CD14-positive monocyte (primary cell): ENCODE results near the gene KCNC3. TPM values are rescaled to one million over a fixed set of nuclear protein-coding genes. Genes with fewer than 3 reads are reported as not detected.
A peak's percentile ranks its signal among the peaks of the same experiment; 100 is the strongest.

Source experiments
- DNase-seq, 3 donors: peaks; one replicate each; pipeline ENCODE4 v3.0.0-alpha.2; 2011 to 2022
- H2AFZ ChIP-seq: 2 replicates; pipeline ENCODE4 v1.6.0; 2012; ENCODE audit warnings: mild to moderate bottlenecking, low read depth, low read length, inconsistent platforms; ENCODE audit not compliant: insufficient read depth, poor library complexity, severe bottlenecking
- H3K27ac ChIP-seq, 2 donors: 1 replicate in 1 of 2; 2 replicates in 1 of 2; pipeline ENCODE4 v1.5.1; 2012 to 2013; ENCODE audit warnings: low read length in 2 of 2, control low read depth in 1 of 2, inconsistent platforms in 1 of 2, low read depth in 1 of 2, mild to moderate bottlenecking in 1 of 2
- H3K27me3 ChIP-seq, 2 donors: one replicate each; pipeline versions ENCODE4 v1.6.0 to v1.6.1; 2011 to 2013; ENCODE audit warnings: low read length in 2 of 2; ENCODE audit not compliant: control insufficient read depth in 2 of 2, insufficient read depth in 2 of 2
- H3K36me3 ChIP-seq, 2 donors: replicated peaks in 1 of 2; 1 replicate in 1 of 2; 2 replicates in 1 of 2; pipeline versions ENCODE4 v1.5.1 to v1.6.1; 2012 to 2013; ENCODE audit warnings: low read length in 2 of 2, control low read depth in 1 of 2, inconsistent platforms in 1 of 2, mild to moderate bottlenecking in 1 of 2; ENCODE audit not compliant: insufficient read depth in 2 of 2, control insufficient read depth in 1 of 2
- H3K4me1 ChIP-seq, 2 donors: 1 replicate in 1 of 2; 2 replicates in 1 of 2; pipeline versions ENCODE4 v1.5.1 to v1.6.1; 2012 to 2013; ENCODE audit warnings: low read length in 2 of 2, control low read depth in 1 of 2, inconsistent platforms in 1 of 2, mild to moderate bottlenecking in 1 of 2, moderate library complexity in 1 of 2; ENCODE audit not compliant: insufficient read depth in 2 of 2, control insufficient read depth in 1 of 2
- H3K4me2 ChIP-seq: replicated peaks from 2 replicates; pipeline ENCODE3; 2012; ENCODE audit warnings: low read length, moderate library complexity, mild to moderate bottlenecking; ENCODE audit not compliant: poor library complexity, severe bottlenecking; ENCODE audit errors: extremely low read depth
- H3K4me3 ChIP-seq, 3 experiments: fragments of 200-600 bp in 1 of 3; sonication (generic) in 1 of 3; replicated peaks in 1 of 3; 1 replicate in 2 of 3; 2 replicates in 1 of 3; pipeline ENCODE4 v1.5.1; 2011 to 2013; ENCODE audit warnings: low read length in 3 of 3, mild to moderate bottlenecking in 3 of 3, control low read depth in 2 of 3, low read depth in 2 of 3, inconsistent platforms in 1 of 3, moderate library complexity in 1 of 3
- H3K79me2 ChIP-seq: 2 replicates; pipeline ENCODE4 v1.6.0; 2012; ENCODE audit warnings: mild to moderate bottlenecking, control low read depth, inconsistent platforms, low read length, moderate library complexity; ENCODE audit not compliant: insufficient read depth
- H3K9ac ChIP-seq: 2 replicates; pipeline ENCODE4 v1.6.0; 2017; ENCODE audit warnings: low read length, mild to moderate bottlenecking; ENCODE audit not compliant: insufficient read depth, poor library complexity, severe bottlenecking
- H3K9me3 ChIP-seq, 2 donors: replicated peaks in 1 of 2; 1 replicate in 1 of 2; 2 replicates in 1 of 2; pipeline versions ENCODE4 v1.5.1 to v1.6.1; 2012 to 2013; ENCODE audit warnings: low read length in 2 of 2, control low read depth in 1 of 2; ENCODE audit not compliant: control insufficient read depth in 1 of 2, insufficient read depth in 1 of 2
- H4K20me1 ChIP-seq: 2 replicates; pipeline ENCODE4 v1.6.0; 2012; ENCODE audit warnings: mild to moderate bottlenecking, low read length, control low read depth, moderate library complexity; ENCODE audit not compliant: insufficient read depth
- H3K27ac Mint-ChIP-seq, 7 donors: one replicate each; pipeline ENCODE4 v1.8.0; 2020; ENCODE audit warnings: mild to moderate bottlenecking in 7 of 7, mixed read lengths in 7 of 7, moderate library complexity in 6 of 7, inconsistent platforms in 2 of 7
- H3K27me3 Mint-ChIP-seq, 3 donors: one replicate each; pipeline ENCODE4 v1.8.0; 2021 to 2022; ENCODE audit warnings: low read depth in 3 of 3, mild to moderate bottlenecking in 3 of 3, mixed read lengths in 3 of 3, moderate library complexity in 3 of 3, inconsistent platforms in 1 of 3
- H3K36me3 Mint-ChIP-seq, 2 donors: one replicate each; pipeline ENCODE4 v1.8.0; 2020; ENCODE audit warnings: mixed read lengths in 2 of 2, inconsistent platforms in 1 of 2, mild to moderate bottlenecking in 1 of 2
- H3K4me1 Mint-ChIP-seq: one replicate; pipeline ENCODE4 v1.8.0; 2020; ENCODE audit warnings: mild to moderate bottlenecking, mixed read lengths
- H3K4me3 Mint-ChIP-seq, 2 donors: one replicate each; pipeline ENCODE4 v1.8.0; 2020; ENCODE audit warnings: mild to moderate bottlenecking in 2 of 2, mixed read lengths in 2 of 2, moderate library complexity in 1 of 2
- H3K9me3 Mint-ChIP-seq, 7 donors: one replicate each; pipeline ENCODE4 v1.8.0; 2020 to 2022; ENCODE audit warnings: mixed read lengths in 7 of 7, mild to moderate bottlenecking in 6 of 7, moderate library complexity in 6 of 7, inconsistent platforms in 2 of 7
- WGBS: methylation state at CpG from one replicate; pipeline ENCODE4 v1.1.5; 2013; ENCODE audit warnings: missing lambda C conversion rate; ENCODE audit not compliant: insufficient coverage; 5-methylcytosine and 5-hydroxymethylcytosine counted together
- intact Hi-C, 2 donors: fragments of 100-400 bp; cut with micrococcal nuclease; formaldehyde crosslinking; loops; one replicate each; pipeline versions ENCODE4 v1.15.0 to v1.15.1; 2023
- polyA minus RNA-seq: library from RNA; depleted of rRNA, polyadenylated mRNA; stranded (reverse); fragments of >200 nt; gene quantifications from 2 replicates; pipeline ENCODE4 v1.2.3, GENCODE V29; 2012
- polyA plus RNA-seq, 3 donors: library from polyadenylated mRNA; depleted of rRNA in 1 of 3; unstranded in 2 of 3; stranded (reverse) in 1 of 3; fragments of 300-500 nt in 2 of 3; fragments of >200 nt in 1 of 3; fragmentation: Illumina TruSeq in 2 of 3; gene quantifications; 1 replicate in 2 of 3; 2 replicates in 1 of 3; pipeline ENCODE4 v1.2.3, GENCODE V29; 2012 to 2021
- total RNA-seq, 12 experiments: library from RNA in 1 of 12; stranded (reverse) in 1 of 12; fragments of 120-200 nt in 1 of 12; gene quantifications; one replicate each; pipeline ENCODE4 v1.2.4 and lab custom pipeline; 2013 to 2026; ENCODE audit warnings: mixed read lengths in 6 of 12, inconsistent platforms in 1 of 12
- TF ChIP-seq, protein P1 (sequence below): fragments of 200-600 bp; IDR thresholded peaks from one replicate; pipeline ENCODE4 v1.8.0; 2022; ENCODE audit warnings: antibody characterized with exemption, mild to moderate bottlenecking

KCNC3 gene
- 2.7 TPM for total RNA-seq (2013)
- 10 to 100 TPM in 1 of 3 donors, under 1 TPM in 1, not detected in 1; 0.04 to 23.6 TPM for polyA plus RNA-seq
- 13.8 and 16.9 TPM in 2 replicates for polyA minus RNA-seq
- 2.8 to 31.0 (median 6.6) reads per million in 11 experiments for total RNA-seq (lab: John Stamatoyannopoulos, UW)

DNA sequence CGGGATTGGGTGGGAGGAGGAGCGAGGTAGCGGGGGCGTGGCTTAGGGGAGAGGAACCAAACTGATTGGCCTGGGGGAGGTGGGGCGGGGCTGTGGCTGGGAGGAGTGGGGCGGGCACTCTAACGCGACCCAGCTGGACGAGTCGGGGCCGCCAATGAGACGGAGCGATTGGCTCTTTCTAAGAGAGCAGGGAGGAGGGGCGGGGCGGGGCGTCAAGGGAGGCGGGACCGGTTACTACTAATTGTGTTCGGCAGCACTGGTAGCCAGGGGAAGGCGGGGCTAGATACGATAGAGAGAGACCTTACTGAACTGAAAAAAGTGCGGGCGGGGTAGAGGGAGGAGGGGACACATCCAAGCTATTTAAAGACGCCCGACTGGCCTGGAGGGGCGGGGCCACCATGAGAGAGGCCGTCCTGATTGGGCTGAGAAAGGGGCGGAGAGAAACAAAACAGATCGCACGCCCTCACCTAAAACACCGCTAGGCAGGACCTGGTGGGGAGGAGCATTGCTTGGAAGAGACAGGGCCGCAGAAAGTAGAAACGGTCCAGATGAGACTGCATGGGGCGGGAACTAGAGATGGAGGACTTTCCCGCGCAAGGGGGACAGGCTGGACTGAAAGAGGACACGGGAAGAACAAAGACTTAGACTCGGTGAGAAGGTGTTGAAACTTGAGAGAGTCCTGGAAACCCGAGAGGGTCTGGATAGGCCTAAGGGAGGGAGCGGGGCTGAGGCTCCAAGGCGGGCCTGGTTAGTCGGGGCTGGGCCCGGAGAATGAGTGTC lies at the start of gene KCNC3:
Gene KCNC3 (minus strand): TSS at position 232 of the 780 bp plus-strand sequence. CDS start 295 bp downstream, outside the sequence.
- peak within 1 kb of the TSS; percentile 47 to 83 (median 52) for H3K4me3 ChIP-seq
- H3K36me3 ChIP-seq: peaks cover 0 to under 1% of the 10 kb centered on the region in 2 donors
- H3K27ac ChIP-seq: peak within 1 kb of the TSS; percentile 33 to 70
- H3K4me2 ChIP-seq: peak within 1 kb of the TSS; percentile 83
- Mint-ChIP-seq H3K27ac (peak within 1 kb of the TSS; percentile 86 to 96 (median 94)), H3K36me3 (peaks cover 14 to 16% of the 10 kb centered on the region in 2 donors), H3K4me3 (peak within 1 kb of the TSS; percentile 76 to 90), H3K4me1 (peaks cover 66% of the 10 kb centered on the region), H3K27me3 (peaks cover 33 to 44% (median 39%) of the 10 kb centered on the region in 3 donors), H3K9me3 (peaks cover 2 to 44% (median 26%) of the 10 kb centered on the region in 7 donors)
- peaks cover 0 to 14% of the 10 kb centered on the region in 2 donors for H3K9me3 ChIP-seq
- H3K79me2 ChIP-seq: no peaks in the 10 kb centered on the region
- peaks cover 70 to 83% of the 10 kb centered on the region in 2 donors for H3K4me1 ChIP-seq
- peaks cover 43% of the 10 kb centered on the region for H4K20me1 ChIP-seq
- DNase-seq: peak; percentile 100
- H3K9ac ChIP-seq: peak within 1 kb of the TSS; percentile 46
- WGBS: 2% methylated on average over 33 of the region's 43 CpGs
- intact Hi-C loops: loop anchor here (1.0 to 10.0 kb wide), 3 partner anchors 55 to 475 kb away; partner anchors contain the start of gene POLD1 (in 1 of the 2)
- H3K27me3 ChIP-seq: peaks cover 19 to 26% of the 10 kb centered on the region in 2 donors
- TF ChIP-seq, protein P1, sequence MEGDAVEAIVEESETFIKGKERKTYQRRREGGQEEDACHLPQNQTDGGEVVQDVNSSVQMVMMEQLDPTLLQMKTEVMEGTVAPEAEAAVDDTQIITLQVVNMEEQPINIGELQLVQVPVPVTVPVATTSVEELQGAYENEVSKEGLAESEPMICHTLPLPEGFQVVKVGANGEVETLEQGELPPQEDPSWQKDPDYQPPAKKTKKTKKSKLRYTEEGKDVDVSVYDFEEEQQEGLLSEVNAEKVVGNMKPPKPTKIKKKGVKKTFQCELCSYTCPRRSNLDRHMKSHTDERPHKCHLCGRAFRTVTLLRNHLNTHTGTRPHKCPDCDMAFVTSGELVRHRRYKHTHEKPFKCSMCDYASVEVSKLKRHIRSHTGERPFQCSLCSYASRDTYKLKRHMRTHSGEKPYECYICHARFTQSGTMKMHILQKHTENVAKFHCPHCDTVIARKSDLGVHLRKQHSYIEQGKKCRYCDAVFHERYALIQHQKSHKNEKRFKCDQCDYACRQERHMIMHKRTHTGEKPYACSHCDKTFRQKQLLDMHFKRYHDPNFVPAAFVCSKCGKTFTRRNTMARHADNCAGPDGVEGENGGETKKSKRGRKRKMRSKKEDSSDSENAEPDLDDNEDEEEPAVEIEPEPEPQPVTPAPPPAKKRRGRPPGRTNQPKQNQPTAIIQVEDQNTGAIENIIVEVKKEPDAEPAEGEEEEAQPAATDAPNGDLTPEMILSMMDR: no peak
- H2AFZ ChIP-seq: peak within 1 kb of the TSS; percentile 72

DNA sequence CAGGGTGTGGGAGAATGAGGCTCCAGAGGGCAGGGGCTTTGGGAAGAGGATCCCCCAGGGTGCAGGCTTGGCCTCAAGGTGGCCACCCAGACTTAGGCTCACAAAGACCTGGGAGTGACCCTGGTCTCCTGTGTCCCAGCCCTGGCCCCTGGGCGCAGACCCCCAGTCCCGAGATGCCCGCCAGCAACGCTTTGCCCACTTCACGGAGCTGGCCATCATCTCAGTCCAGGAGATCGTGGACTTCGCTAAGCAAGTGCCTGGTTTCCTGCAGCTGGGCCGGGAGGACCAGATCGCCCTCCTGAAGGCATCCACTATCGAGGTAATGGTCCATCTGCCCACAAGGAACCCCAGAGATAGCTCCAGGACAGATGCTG lies 49.7 kb upstream of the KCNC3 start:
- H3K4me1 ChIP-seq: peaks cover 16 to 26% of the 10 kb centered on the region in 2 donors
- intact Hi-C loops: loop anchor here in 1 of 2 donors (5.0 kb wide), 1 partner anchor 38 kb away; the partner anchor contains the start of gene SPIB
- H3K27me3 Mint-ChIP-seq: peaks cover 0 to 4% (median 1%) of the 10 kb centered on the region in 3 donors
- no peak overlapping the region for H3K4me3 Mint-ChIP-seq
- no peak overlapping the region for H3K4me3 ChIP-seq
- H3K36me3 ChIP-seq: peaks cover 57 to 59% of the 10 kb centered on the region in 2 donors
- peak overlapping the region in 1 of 7 donors; percentile 31 for H3K27ac Mint-ChIP-seq
- TF ChIP-seq, protein P1: no peak
- H3K36me3 Mint-ChIP-seq: peaks cover 47 to 57% of the 10 kb centered on the region in 2 donors
- H4K20me1 ChIP-seq: peaks cover 69% of the 10 kb centered on the region
- H3K4me2 ChIP-seq: no peak overlapping the region
- H3K27me3 ChIP-seq: no peaks in the 10 kb centered on the region
- H3K9me3 Mint-ChIP-seq: peaks cover 0 to 2% (median 0%) of the 10 kb centered on the region in 7 donors
- no peak overlapping the region for H3K27ac ChIP-seq
- no peaks in the 10 kb centered on the region for H3K9me3 ChIP-seq
- DNase-seq: no peak
- H3K4me1 Mint-ChIP-seq: peaks cover 19% of the 10 kb centered on the region
- no peak overlapping the region for H2AFZ ChIP-seq
- H3K9ac ChIP-seq: no peak overlapping the region
- over 99% methylated on average over 10 of the region's 10 CpGs for WGBS
- H3K79me2 ChIP-seq: peaks cover 20% of the 10 kb centered on the region
